Gastroesophageal sphincter (tissue), 4 donors: ENCODE measurements around the gene DVL2. TPM values are rescaled to one million over a fixed set of nuclear protein-coding genes. Genes with fewer than 3 reads are reported as not detected.

Source experiments
- ATAC-seq: fragments of 150-250 bp; one replicate; pipeline ENCODE4 v1.9.1; 2016; ENCODE audit warnings: mild to moderate bottlenecking, moderate library complexity
- H3K27ac ChIP-seq, 4 donors: fragments of 200-600 bp; sonication (generic) in 3 of 4; 1 replicate in 3 of 4; 2 replicates in 1 of 4; pipeline ENCODE4 v1.5.1; 2016 to 2019
- H3K27me3 ChIP-seq: fragments of 200-600 bp; sonication (generic); one replicate; pipeline ENCODE4 v1.5.1; 2019
- H3K36me3 ChIP-seq, 2 donors: fragments of 200-600 bp; sonication (generic); one replicate each; pipeline ENCODE4 v1.5.1; 2019; ENCODE audit warnings: control low read depth in 1 of 2
- H3K4me1 ChIP-seq, 3 donors: fragments of 200-600 bp; sonication (generic); 1 replicate in 2 of 3; 2 replicates in 1 of 3; pipeline ENCODE4 v1.5.1; 2016 to 2019; ENCODE audit warnings: control low read depth in 2 of 3
- H3K4me3 ChIP-seq, 2 donors: fragments of 200-600 bp; sonication (generic); one replicate each; pipeline ENCODE4 v1.5.1; 2019; ENCODE audit warnings: mild to moderate bottlenecking in 1 of 2, moderate library complexity in 1 of 2
- H3K9me3 ChIP-seq, 3 donors: fragments of 200-600 bp; sonication (generic); one replicate each; pipeline ENCODE4 v1.5.1; 2017 to 2019; ENCODE audit warnings: control low read depth in 2 of 3
- EP300 ChIP-seq: sonication (generic); formaldehyde crosslinking; IDR thresholded peaks from one replicate; pipeline ENCODE4 v1.6.1; 2017; ENCODE audit warnings: antibody characterized with exemption, mild to moderate bottlenecking
- POLR2A ChIP-seq, 2 donors: fragments of 450-650 bp; IDR thresholded peaks; one replicate each; pipeline ENCODE4 v1.6.1; 2017; ENCODE audit warnings: antibody characterized with exemption in 2 of 2, mild to moderate bottlenecking in 2 of 2, moderate library complexity in 1 of 2
- POLR2AphosphoS5 ChIP-seq: sonication (generic); formaldehyde crosslinking; IDR thresholded peaks from one replicate; pipeline ENCODE4 v1.6.1; 2017; ENCODE audit warnings: antibody characterized with exemption
- WGBS, 2 donors: methylation state at CpG; one replicate each; pipeline ENCODE4 v1.1.5; 2018; ENCODE audit warnings: low coverage in 1 of 2; 5-methylcytosine and 5-hydroxymethylcytosine counted together
- total RNA-seq, 4 donors: library from RNA; depleted of rRNA; stranded (reverse); fragments of >200 nt; gene quantifications; one replicate each; pipeline ENCODE4 v1.1.0, GENCODE V29; 2016
- TF ChIP-seq, protein P1 (sequence below), 4 experiments: fragments of 200-600 bp in 2 of 4; fragments of 450-650 bp in 2 of 4; sonication (generic) in 1 of 4; IDR thresholded peaks; one replicate each; pipeline ENCODE4 v1.5.1; 2017 to 2019; ENCODE audit warnings: antibody characterized with exemption in 4 of 4, mild to moderate bottlenecking in 2 of 4, moderate library complexity in 2 of 4

DVL2 gene
- total RNA-seq, 4 donors from 2014 or later = 33.0 to 53.9 (median 45.0) TPM

DNA sequence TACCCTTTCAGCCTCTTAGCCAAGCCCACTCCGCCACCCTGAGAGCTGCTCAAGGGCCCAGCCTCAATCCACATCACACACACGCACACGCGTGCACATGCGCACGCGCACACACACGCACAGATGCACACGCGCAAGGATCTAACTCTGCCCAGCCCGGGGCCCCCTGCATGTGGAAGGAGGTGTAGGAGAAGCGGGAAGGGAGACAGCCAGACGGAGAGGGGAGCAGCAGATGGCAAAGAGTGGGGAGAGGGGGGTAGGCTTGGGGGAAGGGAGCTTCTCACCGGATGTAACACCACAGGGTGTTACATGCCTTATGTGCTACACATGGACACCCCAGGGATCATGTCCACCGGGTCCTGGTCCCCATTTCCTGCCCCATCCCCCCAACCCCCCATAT, 30.0 kb downstream of the DVL2 start:
- peaks cover 0 to 49% (median 3%) of the 10 kb centered on the region in 3 donors for H3K4me1 ChIP-seq
- peak overlapping the region in 3 of 4 donors; percentile 71 to 84 (median 72) for H3K27ac ChIP-seq
- whole genome bisulfite sequencing, 2 donors = 10 to 36% methylated on average over 2 to 6 of the region's 15 CpGs
- no peak for ATAC-seq
- TF ChIP-seq, protein P1, sequence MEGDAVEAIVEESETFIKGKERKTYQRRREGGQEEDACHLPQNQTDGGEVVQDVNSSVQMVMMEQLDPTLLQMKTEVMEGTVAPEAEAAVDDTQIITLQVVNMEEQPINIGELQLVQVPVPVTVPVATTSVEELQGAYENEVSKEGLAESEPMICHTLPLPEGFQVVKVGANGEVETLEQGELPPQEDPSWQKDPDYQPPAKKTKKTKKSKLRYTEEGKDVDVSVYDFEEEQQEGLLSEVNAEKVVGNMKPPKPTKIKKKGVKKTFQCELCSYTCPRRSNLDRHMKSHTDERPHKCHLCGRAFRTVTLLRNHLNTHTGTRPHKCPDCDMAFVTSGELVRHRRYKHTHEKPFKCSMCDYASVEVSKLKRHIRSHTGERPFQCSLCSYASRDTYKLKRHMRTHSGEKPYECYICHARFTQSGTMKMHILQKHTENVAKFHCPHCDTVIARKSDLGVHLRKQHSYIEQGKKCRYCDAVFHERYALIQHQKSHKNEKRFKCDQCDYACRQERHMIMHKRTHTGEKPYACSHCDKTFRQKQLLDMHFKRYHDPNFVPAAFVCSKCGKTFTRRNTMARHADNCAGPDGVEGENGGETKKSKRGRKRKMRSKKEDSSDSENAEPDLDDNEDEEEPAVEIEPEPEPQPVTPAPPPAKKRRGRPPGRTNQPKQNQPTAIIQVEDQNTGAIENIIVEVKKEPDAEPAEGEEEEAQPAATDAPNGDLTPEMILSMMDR (IDR thresholded peaks at IDR 0.05) = no peak
- TF ChIP-seq EP300 (no peak), POLR2AphosphoS5 (no peak), POLR2A (IDR thresholded peaks at IDR 0.05) (no peak)
- no peaks in the 10 kb centered on the region for H3K27me3 ChIP-seq
- no peaks in the 10 kb centered on the region for H3K9me3 ChIP-seq
- H3K36me3 ChIP-seq = peaks cover 0 to 41% of the 10 kb centered on the region in 2 donors
- H3K4me3 ChIP-seq = peak overlapping the region; percentile 57 to 59

DNA sequence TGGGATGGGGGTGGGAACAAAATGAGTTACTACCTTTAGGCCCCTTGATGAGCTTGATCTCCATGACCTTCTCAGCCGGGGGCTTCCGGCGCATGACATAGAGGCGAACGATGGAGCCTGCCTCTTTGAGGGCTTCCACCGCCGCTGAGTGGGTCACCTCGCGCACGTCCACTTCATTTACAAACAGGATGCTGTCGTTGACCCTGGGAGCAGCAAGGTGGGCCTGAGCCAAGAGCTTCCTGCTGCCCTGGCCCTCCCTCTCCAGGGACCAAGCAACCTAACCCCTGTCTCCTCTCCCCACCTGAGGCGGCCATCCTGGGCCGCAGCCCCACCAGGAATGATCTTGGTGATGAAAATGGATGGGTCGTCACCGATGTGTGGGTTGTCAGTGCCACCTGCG, 30.9 kb downstream of the DVL2 start:
- WGBS, 2 donors = 94% methylated on average over 3 of the region's 16 CpGs; no CpG with 5 or more reads in 1 of the 2 donors
- peak overlapping the region in 1 of 4 donors; percentile 84 for H3K27ac ChIP-seq
- H3K4me3 ChIP-seq = no peak overlapping the region
- H3K9me3 ChIP-seq = no peaks in the 10 kb centered on the region
- no peak for ATAC-seq
- H3K4me1 ChIP-seq = peaks cover 0 to 48% (median 3%) of the 10 kb centered on the region in 3 donors
- peaks cover 0 to 49% of the 10 kb centered on the region in 2 donors for H3K36me3 ChIP-seq
- no peaks in the 10 kb centered on the region for H3K27me3 ChIP-seq
- TF ChIP-seq EP300 = no peak
- TF ChIP-seq, protein P1 (IDR thresholded peaks at IDR 0.05) = no peak
- no peak for TF ChIP-seq POLR2A (IDR thresholded peaks at IDR 0.05)
- no peak for TF ChIP-seq POLR2AphosphoS5

DNA sequence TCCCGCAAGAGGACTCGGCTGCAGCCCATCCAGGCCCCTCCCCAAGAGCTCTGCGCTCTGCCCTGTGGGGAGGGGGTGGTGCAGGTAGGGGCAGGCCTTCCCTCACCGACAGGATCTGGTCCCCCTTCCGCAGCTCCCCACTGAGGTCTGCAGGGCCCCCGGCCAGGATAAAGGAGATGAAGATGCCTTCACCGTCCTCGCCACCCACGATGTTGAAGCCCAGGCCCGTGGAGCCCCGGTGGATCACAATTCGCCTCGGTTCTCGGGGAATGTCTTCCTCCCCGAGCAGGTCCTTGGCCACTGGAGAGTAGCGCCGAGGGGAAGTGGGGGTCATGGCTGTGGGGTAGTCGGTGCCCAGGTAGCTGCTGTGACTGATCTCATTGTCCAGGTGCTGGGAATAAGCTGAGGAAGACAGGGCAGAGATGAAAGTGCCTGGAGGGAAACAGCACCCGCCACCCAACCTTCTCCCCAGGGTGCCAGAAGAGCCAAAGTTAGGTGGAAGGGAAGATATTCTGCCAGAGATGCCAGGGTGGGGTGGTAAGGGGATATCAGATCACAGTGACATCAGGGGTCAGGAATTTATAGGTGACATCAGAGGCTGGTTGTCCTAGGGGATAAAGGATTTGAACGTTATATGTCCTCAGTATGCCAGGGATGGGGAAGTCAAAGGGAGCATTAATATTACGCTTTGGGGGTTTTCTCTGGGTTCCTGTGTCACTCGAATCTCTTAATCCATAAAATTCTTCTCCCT, 37.5 kb downstream of the DVL2 start:
- 82 to 84% methylated on average over 3 to 4 of the region's 22 CpGs for WGBS, 2 donors
- peaks cover 0 to 85% of the 10 kb centered on the region in 2 donors for H3K36me3 ChIP-seq
- H3K27ac ChIP-seq = no peak overlapping the region

DNA sequence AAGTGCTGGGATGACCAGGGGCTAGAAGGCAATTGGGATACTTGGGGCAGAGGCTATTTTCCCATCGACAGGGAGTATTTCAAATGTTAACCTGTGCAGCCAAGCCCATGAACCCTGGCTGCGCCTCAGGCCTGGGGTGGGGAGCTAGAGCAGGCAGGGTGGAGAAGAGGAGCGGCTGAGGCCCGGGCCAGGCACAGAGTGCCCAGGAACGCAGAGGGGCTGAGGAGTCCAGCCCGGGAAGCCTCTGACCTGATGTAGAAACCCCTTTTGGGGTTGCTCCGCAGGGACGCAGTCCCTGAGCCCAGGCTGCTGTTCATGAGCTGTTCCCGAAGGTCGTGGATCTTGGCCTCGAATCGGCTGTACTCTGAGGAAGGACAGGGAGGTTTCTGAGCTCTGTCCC, 38.3 kb downstream of the DVL2 start:
- Histone ChIP-seq H3K4me3 (no peak overlapping the region), H3K27me3 (no peaks in the 10 kb centered on the region), H3K36me3 (peaks cover 0 to 85% of the 10 kb centered on the region in 2 donors), H3K27ac (no peak overlapping the region), H3K9me3 (no peaks in the 10 kb centered on the region), H3K4me1 (no peaks in the 10 kb centered on the region)
- no peak for ATAC-seq
- TF ChIP-seq, protein P1 (IDR thresholded peaks at IDR 0.05) = no peak
- TF ChIP-seq POLR2AphosphoS5 = no peak
- no peak for TF ChIP-seq POLR2A (IDR thresholded peaks at IDR 0.05)
- no peak for TF ChIP-seq EP300
- 60% methylated on average over 1 of the region's 12 CpGs; no CpG with 5 or more reads in 1 of the 2 donors for WGBS, 2 donors

More for the DNA sequence above, 37.5 kb downstream of the DVL2 start:
- Histone ChIP-seq H3K9me3 (no peaks in the 10 kb centered on the region), H3K4me3 (no peak overlapping the region), H3K4me1 (no peaks in the 10 kb centered on the region), H3K27me3 (no peaks in the 10 kb centered on the region)
- ATAC-seq = no peak
- no peak for TF ChIP-seq POLR2AphosphoS5
- TF ChIP-seq POLR2A (IDR thresholded peaks at IDR 0.05) = no peak
- no peak for TF ChIP-seq EP300
- TF ChIP-seq, protein P1 (IDR thresholded peaks at IDR 0.05) = no peak
